Activated CD8-positive, alpha-beta memory T cell treated with anti-CD3 and anti-CD28 coated beads for 1 hour (primary cell): ENCODE results near the gene AQP1.

Source experiments
- DNase-seq, 2 donors: peaks; one replicate each; pipeline ENCODE4 v3.0.0-alpha.2; 2020; ENCODE audit warnings: low read depth in 1 of 2; ENCODE audit errors: extremely low read depth in 1 of 2

Gene AQP1

DNA sequence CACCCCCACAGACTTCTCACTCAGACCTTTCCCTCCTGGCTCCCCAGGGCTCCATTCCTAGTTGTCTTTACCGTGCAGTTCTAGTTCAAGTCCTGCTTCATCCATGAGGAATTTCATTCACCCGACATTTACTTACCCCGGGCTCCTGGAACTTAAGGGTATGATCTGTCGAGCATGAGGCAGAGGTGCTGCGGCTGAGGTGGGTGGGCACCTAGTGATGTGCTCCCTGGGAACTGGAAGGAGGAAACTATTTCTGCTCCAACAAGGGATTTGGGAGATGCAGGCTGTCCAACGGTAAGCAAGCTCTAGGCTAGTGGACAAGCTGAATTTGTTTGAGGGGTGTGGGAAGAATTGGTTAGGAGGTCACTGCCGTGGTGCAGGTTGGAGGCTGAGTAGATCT, 30.2 kb upstream of the AQP1 start:
- no peak for DNase-seq

DNA sequence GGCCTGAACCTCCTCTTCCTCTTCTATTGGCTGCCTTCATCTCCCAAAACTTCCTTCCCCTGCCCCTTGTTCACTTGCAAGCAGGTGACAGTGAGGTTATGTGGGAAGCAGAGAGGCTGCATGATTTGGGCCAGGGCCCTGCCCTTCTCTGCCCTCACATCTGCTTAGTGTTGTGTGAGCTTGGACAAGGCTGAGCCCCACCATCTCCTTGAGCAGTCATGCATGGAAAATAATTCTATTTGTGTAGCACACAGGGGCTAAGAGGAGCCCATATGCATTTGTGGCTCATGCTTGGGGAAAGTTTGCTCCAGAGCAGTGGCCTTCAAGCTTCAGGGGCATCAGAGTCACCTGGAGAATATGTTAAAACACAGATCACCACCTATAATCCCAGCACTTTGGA, 26.8 kb upstream of the AQP1 start:
- no peak for DNase-seq

DNA sequence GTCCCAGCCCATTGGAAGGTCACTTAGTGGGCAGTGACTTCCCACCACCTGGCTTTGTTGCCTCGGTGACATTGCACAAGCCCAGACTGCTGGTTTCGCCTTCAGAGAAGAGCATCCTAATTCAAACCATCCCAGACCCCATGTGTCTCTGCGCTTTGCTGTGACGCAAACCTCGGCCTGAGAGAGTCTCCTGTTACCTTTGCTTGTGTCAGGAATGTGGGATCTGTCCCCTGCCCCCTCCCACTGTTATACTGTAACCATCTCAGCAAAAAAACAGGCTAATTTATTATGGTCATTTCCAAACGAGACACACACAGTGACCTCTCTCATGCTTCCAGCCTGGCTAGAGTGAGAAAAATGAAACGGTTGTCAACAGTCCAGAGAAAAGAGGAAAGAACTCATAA, 25.0 kb upstream of the AQP1 start:
- no peak for DNase-seq

DNA sequence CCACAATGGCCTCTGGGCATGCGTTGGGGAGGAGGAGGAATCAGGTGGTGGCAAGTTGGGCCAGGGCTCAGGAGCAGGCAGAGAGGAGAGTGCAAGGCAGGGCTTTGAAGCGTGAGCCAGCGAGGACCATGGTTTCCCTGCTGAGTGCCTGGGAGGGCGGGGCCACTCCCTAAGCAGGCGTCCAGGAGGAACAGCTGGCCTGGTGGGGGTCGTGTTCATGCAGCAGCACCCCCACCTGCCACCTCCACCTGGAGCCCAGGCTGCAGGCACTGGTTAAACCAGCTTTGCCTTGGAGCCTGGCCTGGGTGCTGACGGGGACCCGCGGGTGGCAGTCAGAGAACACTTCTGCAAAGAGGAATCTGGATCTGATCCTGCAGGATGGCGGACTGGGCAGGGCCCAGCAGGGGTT, 24.2 kb upstream of the AQP1 start:
- DNase-seq: no peak

DNA sequence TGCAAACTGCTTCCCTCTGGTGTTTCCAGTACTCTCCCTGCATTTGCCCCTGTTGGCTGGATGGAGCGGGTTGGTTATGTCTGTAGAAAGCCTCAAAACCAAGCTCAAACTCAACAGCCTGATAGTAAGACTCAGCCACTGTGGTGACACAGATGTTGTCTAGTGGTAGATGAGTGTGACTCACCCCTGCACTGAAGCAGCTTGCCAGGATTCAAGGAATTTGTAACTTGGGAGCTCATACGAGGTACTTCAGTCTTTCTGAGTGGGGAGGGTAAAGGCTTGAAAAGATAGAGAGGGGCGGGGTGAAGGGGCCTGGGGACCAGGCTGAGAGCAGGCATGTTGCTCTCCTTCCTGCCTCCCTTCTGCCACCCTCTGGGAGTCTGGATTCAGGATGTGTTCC, 22.9 kb upstream of the AQP1 start:
- DNase-seq: no peak

DNA sequence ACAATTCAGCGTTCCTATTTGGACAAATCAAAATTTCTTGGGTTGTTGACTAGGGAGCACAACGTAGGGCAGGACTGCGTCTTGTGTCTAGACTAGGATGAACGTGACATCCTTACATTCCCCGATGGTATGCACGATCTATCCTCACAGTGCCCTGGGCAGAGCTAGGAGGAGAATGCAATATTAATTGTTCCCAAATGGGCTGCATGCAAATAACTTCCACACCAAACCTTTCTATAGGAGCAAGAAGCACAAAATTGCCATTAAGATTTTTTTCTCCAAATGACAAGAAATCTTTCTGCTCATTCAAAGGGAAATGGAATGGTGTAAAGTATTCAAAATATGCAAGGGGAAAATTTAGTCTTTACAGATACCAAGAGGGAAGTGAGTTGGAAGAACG, 21.4 kb upstream of the AQP1 start:
- DNase-seq: no peak

DNA sequence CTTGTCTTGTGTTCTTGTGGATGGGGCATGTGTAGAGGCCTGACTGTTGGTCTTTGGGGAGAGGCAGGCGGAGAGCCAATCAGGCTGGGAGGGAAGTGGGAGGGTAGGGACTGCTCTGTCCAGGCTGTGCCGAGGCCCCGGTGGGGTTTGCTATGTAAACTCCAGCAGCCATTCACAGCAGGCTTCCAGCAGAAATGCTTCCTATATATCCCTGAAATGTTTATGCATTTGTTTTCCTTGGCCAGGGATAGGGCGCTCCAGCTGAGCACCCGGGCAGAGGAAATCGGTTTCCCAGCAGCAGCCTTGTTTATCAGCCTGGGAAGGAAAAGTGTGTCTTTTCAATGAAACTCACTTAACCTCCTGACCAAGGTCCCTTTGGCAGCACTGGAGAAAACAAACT, 18.3 kb upstream of the AQP1 start:
- DNase-seq: no peak

DNA sequence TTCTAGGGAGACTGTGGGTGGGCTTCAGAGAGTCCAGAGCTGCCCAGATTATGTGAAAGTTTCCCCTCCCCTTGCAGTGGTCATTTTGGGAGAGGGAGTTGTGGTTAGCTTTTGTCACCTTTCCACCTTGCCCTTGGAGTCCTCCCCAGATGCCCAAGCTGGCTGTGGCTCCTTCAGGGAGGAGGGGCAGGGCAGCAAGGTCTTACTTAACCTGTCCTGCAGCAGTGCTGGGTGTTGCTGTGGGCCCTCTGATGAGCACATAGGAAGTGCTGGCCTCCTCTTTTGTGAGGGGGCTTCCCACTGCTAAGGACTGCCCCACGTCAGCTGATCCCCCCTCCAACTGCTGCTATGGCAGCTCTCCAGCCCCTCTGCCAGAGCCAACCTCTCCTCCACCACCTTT, 17.6 kb upstream of the AQP1 start:
- no peak for DNase-seq

DNA sequence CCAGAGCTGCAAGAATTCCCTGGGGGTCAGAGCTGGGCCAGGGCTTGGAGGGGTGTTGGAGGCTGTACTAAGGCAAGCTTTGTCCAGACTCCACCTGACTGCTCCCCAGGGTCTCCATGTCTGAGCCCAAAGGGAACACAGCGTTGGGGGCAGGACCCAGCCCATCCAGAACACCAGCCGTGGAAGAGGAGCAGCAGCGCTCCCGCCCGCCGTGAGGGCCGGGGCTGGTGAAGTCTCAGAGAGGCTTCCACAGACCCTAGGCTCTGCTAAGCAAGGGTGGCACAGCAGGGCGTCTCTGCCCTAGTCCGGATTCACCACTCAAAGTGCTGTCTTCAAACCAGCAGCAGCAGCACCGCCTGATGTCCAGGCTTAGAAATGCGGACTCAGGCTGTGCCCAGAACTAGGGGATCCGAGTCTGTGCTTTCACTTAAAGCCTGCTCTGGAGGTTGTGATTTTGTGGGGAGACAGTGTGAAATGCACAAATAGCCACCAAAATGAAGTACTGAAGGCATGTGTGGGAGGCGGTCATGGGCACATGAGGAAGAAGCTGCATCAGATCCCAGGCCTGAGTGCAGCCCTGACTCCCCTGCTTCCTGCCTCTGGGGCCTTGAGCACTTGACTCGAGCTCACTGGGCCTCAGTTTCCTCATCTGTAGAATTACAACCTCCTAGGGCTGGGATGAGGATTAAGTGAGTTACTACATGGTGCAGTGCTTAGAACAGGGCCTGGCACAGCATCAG, 16.6 kb upstream of the AQP1 start:
- no peak for DNase-seq

DNA sequence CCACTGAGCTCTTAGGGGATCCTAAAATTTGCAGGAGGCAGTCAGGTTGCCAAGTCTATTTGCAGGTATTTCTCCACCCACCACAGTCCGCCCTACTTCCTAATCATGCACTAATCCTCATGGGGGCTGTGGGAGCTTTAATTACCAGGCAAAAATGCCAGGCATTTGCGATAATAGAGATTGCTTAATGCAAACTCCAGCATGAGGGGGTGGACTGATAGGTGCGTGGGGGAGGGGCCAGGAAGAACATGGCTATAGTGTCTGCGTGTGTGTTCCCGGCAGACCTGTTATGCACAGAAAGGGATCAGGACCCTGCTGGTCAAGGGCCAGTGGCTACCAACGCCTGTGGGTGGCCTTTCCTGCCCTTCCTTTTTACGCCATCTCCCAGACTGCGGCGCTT, 15.6 kb upstream of the AQP1 start:
- DNase-seq: no peak

DNA sequence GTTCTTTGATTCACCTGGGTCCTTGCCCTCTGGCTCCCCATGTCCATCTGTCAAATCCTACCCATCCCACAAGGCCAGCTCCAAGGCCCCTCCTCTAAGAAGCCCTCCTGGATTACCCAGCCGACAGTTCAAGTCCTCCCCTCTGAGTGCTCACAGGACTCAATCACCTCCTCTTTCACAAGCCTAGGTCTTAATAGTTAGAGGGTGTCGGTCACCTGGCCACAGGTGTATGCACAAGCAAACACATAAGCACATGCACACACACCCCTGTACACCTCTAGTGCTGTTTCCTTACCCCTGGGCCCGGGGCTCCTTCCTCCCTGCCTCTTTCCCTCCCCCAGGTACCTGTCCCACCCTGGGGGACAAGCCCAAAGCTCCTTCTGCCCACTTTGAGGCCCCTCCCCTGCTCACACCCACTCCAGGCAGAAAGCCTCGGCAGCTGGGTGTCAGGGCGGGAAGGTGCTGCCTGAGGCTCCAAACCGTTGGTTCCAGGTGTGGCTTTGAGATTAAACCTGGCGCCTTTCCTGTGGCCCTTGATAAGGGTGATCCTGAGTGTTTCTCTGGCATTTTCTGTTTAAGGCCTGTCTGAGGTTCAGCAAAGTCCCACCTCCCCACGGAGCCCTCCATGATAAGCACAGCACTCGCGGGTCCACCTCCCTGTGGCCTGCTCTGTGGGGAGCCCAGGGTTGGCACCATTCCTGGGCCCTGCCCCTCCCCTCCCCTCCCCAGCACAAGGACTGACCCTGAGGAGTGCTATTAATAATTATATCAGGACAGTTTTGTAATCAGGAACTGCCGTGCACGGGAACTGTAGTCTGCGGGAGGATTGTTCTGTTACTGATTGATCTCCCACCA, 14.6 kb upstream of the AQP1 start:
- DNase-seq: no peak

DNA sequence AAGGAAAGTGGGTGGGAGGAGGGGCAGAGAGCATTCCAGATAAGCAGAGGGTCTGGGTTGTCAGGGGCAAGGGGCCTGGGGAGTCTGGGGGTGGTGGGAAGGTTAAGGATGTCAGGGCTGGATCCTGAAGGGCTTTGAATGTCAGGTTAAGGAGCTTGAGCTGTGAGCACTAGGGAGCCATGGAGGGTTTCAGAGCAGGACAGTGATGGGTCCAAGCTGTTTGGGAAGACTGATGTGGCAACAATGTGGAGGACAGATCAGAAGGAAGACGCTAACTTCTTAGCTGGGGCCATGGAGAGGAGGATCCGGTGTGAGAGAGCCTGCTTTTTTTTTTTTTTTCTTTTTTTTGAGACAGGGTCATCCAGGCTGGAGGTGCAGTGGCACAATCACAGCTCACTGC, 13.9 kb upstream of the AQP1 start:
- no peak for DNase-seq

DNA sequence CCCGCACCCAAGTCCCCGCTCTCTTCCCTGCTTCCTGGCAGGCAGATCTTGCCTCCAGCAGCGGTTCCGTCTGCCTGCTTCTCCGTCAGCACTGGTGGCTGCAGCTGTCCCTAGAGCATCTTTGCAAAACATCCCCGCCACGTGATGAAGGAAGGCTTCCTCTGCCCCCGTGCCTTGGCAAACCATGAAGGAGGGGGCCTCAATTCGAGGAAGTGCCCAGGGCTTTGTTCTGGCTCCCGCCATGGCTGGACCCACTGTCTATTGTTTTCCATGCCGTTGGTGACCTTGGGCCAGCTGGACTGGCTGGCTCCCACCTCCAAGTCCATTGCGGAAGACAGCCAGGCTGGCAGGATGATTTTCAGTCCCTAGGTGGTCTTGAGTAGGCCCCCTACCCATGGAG, 13.2 kb upstream of the AQP1 start:
- no peak for DNase-seq

DNA sequence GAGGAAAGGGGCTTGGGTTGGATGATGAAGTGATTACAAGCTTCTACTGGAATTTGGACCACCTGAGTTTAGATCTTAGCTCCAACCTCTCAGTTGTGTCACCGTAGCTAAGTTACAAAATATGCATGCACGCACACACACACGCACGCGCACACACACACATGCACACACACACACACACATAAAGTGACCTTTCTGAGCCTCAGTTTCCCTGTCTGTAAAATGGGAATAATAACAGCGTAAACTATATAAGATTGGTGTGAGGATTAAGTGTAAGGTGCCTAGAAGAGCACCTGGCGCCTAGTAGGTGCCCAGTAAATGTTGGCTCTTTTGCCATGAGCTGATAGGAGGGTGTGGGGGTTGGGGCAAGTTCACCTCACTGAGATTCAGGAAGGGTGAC, 12.6 kb upstream of the AQP1 start:
- DNase-seq: no peak

DNA sequence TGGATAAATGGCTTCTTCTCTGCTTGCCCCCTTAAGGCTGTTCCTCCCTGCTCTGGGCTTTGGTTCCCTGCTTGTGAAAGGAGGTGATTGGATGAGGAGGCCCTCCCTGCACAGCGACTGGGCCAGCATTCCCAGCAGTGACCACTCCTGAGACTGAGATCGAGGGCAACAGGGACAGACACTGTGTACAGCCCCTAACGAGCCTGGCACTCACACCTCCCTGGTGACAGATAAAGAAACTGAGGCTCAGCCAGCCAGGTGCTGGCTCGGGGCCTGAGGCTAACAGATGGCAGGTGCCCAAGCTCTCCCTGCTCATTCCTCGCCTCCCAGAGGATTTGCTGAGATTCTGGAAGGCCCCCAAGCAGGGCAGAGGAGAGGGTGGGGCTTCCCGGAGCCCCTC, 12.0 kb upstream of the AQP1 start:
- no peak for DNase-seq

DNA sequence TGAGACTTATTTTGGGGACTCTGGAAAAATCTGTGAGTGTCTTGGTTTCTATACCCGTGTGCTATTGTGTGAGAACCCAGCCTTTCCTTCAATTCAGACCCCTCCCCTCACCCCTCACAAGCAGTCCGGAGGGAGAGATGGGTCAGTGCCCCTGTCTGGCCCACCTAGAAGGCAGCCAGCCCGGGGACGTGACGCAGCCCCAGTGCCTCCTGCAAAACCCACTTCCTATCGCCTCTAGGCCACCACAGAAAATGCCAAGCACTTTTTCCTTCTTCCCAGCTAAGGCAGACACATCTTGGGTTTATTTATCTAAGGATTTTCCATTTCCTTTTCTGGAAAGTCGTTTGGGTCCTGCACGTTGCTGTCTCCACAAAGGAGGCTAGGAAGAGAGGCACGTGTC, 11.6 kb upstream of the AQP1 start:
- no peak for DNase-seq

DNA sequence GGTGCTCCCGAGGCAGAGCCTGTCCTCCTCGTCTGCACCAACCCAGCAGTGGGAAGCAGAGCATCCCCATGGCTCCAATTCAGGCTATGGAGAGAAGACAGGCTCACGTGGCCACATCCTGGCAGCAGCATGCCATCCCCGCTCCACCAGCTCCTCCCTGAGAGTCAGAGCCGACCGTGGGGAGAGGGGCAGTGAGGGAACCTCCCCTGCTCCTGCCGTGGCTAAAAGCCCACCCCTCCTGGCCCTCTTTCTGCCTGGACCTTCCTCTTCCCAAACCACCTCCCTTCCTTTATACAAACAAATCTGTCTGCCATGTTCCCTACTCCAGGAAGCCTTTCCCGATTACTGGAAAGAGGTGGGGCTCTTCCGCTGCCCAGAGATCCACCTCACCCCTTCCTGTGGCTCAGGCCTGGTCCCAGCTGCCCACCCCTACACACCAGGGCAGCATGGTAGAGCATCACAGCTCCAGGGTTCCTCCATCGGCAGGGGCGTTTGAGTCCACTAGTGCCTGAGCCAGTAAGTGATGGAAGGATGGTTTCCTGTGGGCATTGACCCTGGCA, 10.8 kb upstream of the AQP1 start:
- no peak for DNase-seq

DNA sequence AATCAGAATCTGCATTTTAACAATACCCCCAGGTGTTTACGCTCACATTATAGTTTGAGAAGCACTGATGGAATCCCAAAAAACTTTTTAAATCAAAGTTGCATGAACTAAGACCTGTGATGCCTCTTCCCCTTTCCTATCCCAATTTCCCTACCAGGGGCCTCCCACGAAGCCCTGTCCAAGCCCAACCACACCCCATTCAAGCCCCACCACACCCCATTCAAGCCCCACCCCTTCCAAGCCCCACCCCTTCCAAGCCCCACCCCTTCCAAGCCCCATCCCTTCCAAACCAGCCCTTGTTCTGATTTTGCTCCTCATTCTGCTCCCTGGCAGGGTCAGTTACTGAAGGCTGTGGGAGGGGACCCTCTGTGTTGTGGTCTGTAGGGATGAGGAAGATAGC, 9.8 kb upstream of the AQP1 start:
- no peak for DNase-seq

DNA sequence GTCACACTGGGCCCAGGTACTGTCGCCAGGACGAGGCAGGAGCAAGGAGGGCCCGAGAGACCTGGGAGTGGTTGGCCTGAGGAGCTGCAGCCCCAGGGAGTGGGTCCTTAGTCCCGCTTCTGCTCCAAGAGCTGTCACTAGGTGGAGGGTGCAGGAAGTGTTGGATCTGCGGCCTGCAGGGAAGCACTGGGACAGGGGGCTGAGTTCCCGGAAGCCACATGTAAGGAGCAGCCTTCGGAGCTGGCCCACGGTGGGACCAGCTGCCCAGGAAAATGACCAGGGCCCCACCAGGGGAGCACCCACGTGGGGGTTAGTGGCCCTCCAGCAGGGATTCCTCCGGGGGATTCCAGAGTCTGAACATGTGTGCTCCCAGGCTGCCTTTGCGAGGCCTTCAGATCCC, 9.2 kb upstream of the AQP1 start:
- no peak for DNase-seq

DNA sequence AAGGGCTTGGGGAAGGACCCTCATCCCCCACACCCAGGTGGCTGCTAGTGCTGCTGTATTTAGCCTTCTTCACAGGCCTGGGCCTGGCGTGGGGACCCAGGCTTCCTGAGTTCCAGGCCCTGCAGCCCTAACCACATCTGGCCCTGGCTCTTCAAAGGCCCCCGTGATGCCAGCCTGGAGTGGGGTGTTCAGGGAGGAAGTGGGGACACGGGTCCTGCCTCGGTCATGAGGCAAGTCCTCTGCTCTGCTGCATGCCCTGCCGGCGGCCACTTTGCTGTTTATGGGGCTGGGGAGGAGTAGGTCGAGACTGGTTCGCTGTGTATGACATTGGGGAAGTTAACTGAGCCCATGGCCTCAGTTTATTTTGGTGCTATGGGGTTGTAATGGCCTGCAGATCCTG, 8.5 kb upstream of the AQP1 start:
- DNase-seq: no peak

DNA sequence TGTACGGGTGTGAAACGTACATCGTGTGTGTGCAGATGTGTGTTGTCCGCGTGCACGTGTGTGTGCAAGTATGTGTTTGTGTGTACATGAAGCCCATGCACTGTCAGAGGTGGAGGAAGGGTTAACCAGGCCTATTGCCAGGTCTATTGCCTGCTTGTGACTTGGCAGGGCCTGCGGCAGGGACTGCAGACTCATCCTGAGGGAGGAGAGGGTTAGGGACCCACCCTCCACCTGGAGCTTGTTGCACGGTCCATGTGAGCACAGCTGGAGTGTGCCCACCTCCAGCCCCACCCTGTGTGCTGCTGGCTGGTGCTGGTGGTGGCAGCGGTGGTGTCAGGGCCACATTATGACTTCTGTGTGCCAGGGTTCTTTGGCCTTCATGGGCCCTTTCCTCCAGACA, 7.1 kb upstream of the AQP1 start:
- DNase-seq: no peak
